Pancreas (tissue), 10 donors: ENCODE results near the gene NFIC. TPM values are rescaled to one million over a fixed set of nuclear protein-coding genes. Genes with fewer than 3 reads are reported as not detected.

ENCODE experiments used
- ATAC-seq, 4 donors: fragments of 200-7000 bp; cut with Tn5 transposase; one replicate each; pipeline versions ENCODE4 v1.8.0 to v1.9.1; 2020; ENCODE audit warnings: mild to moderate bottlenecking in 4 of 4, moderate library complexity in 4 of 4
- DNase-seq, 6 donors: peaks; one replicate each; pipeline ENCODE4 v3.0.0-alpha.2; 2020
- FAIRE-seq: peaks from 2 replicates; lab custom pipeline; 2012; peaks lifted over from hg19 to GRCh38; lab: Jason Lieb, UNC
- H3K27ac ChIP-seq, 4 donors: fragments of 200-600 bp; sonication (generic); 1 replicate in 3 of 4; 2 replicates in 1 of 4; pipeline versions ENCODE4 v1.5.0 to v1.8.0; 2020
- H3K27me3 ChIP-seq, 4 donors: fragments of 200-600 bp; one replicate each; pipeline ENCODE4 v1.8.0; 2021
- H3K36me3 ChIP-seq, 3 donors: fragments of 200-600 bp; sonication (generic) in 1 of 3; one replicate each; pipeline versions ENCODE4 v1.5.0 to v1.8.0; 2020 to 2021
- H3K4me1 ChIP-seq, 3 donors: fragments of 200-600 bp; one replicate each; pipeline ENCODE4 v1.8.0; 2021
- H3K4me3 ChIP-seq, 4 donors: fragments of 200-600 bp; sonication (generic) in 2 of 4; one replicate each; pipeline versions ENCODE4 v1.5.0 to v1.8.0; 2020 to 2021
- H3K9me3 ChIP-seq, 4 donors: fragments of 200-600 bp; one replicate each; pipeline ENCODE4 v1.8.0; 2021
- WGBS, 2 donors: extraction: QIAGEN DNeasy Blood & Tissue Kit; methylation state at CpG; one replicate each; pipeline ENCODE4 v1.1.7; 2013; 5-methylcytosine and 5-hydroxymethylcytosine counted together
- intact Hi-C, 3 donors: fragments of 100-400 bp; cut with DNase I; formaldehyde crosslinking; loops; one replicate each; pipeline versions ENCODE4 v1.11.1 to v1.14.2; 2022
- polyA plus RNA-seq, 2 donors: library from polyadenylated mRNA; stranded (reverse); fragments of 200-250 nt; gene quantifications; one replicate each; pipeline ENCODE4 v1.2.3, GENCODE V29; 2013
- total RNA-seq, 6 donors: library from RNA; stranded (reverse); fragmentation: NEBNext Ultra II Directional in 4 of 6; extraction: Animal tissue kit (Norgen Biotek cat#: 25700) in 4 of 6; gene quantifications; one replicate each; pipeline versions ENCODE4 v1.2.1 to v1.2.4, GENCODE V29; 2021 to 2023
- TF ChIP-seq, protein P1 (sequence below), 4 donors: fragments of 200-600 bp; sonication (generic) in 3 of 4; IDR thresholded peaks; one replicate each; pipeline versions ENCODE4 v1.5.0 to v1.8.0; 2021; ENCODE audit warnings: antibody characterized with exemption in 4 of 4
- donor health status: healthy with polysubstance abuse.
- donor health status: DM: no; HTN: no; CAD: no; lungs with moderate emphysema.
- donor health status: DM: no; HTN: no; CAD: no.
- donor health status: control.
- donor health status: control.
- donor health status: Bipolar disorder and iron deficiency.
- donor health status: DM: yes; HTN: yes; CAD: no.
- donor health status: DM: no; HTN: no; CAD: no.
- donor health status: DM: no; HTN: no; CAD: no.
- donor health status: DM: yes; HTN: yes; CAD: no.

The NFIC gene
- total and polyA plus RNA-seq, 8 donors: 21.3 to 203 (median 115) TPM

DNA sequence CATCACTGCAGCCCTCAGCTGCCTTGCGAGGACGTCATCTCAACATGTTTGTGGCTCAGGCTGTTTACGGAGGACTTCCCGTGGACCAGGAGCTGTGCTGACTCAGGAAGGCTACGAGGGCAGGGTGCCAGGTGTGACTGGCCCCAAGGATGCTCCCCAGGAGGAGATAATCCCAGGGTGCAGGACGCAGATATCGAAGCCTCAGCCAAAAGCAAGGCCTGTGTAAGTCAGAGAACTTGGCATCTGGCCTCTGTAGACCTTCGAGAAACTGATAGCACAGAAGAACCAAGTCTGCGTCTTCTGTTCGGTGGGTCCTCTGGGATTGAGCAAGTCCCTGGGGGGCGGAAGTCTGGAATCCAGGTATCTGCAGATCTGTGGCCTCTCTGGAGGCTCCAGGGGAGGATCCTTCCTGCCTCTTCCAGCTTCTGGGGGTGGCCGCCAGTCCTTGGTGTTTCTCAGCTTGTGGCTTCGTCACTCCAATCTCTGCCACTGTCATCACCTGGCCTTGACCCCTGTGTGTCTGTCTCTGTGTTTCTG lies 136.7 kb downstream of the NFIC start:
- 70 to 79% methylated on average over 13 of the region's 13 CpGs for WGBS, 2 donors
- DNase-seq (peak in 1 of 6 donors; percentile 51), FAIRE-seq (no peak), ATAC-seq (no peak)
- Histone ChIP-seq H3K9me3 (no peaks in the 10 kb centered on the region), H3K4me1 (peaks cover 0 to 14% (median 3%) of the 10 kb centered on the region in 3 donors), H3K36me3 (no peaks in the 10 kb centered on the region), H3K27ac (no peak overlapping the region), H3K4me3 (no peak overlapping the region), H3K27me3 (no peaks in the 10 kb centered on the region)
- TF ChIP-seq, protein P1, sequence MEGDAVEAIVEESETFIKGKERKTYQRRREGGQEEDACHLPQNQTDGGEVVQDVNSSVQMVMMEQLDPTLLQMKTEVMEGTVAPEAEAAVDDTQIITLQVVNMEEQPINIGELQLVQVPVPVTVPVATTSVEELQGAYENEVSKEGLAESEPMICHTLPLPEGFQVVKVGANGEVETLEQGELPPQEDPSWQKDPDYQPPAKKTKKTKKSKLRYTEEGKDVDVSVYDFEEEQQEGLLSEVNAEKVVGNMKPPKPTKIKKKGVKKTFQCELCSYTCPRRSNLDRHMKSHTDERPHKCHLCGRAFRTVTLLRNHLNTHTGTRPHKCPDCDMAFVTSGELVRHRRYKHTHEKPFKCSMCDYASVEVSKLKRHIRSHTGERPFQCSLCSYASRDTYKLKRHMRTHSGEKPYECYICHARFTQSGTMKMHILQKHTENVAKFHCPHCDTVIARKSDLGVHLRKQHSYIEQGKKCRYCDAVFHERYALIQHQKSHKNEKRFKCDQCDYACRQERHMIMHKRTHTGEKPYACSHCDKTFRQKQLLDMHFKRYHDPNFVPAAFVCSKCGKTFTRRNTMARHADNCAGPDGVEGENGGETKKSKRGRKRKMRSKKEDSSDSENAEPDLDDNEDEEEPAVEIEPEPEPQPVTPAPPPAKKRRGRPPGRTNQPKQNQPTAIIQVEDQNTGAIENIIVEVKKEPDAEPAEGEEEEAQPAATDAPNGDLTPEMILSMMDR (IDR thresholded peaks at IDR 0.05): no peak
- intact Hi-C loops: no loop called here

DNA sequence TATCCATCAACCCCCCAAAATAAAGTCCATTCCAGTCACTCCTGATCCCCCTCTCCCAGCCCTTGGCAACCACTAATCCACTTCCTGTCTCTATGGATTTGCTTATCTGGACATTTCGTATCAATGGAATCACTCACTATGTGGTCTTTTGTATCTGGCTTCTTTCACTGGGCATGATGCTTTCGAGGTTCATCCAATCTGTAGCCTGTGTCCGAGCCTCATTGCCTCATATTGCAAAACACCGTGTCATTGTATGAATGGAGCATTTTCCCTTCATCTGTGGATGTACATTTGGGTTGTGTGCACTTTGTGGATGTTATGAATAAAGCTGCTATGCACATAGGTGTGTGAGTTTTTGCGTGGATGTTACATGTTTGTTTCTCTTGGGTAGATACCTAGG lies 138.4 kb downstream of the NFIC start:
- ATAC-seq (no peak), FAIRE-seq (no peak), DNase-seq (no peak)
- H3K27ac ChIP-seq: peak overlapping the region in 1 of 4 donors; percentile 92
- intact Hi-C loops: no loop called here
- no peaks in the 10 kb centered on the region for H3K36me3 ChIP-seq
- WGBS, 2 donors: 77 to 82% methylated on average over 5 of the region's 5 CpGs
- H3K27me3 ChIP-seq: no peaks in the 10 kb centered on the region
- no peaks in the 10 kb centered on the region for H3K9me3 ChIP-seq
- TF ChIP-seq, protein P1 (IDR thresholded peaks at IDR 0.05): no peak
- peaks cover 0 to 7% (median 0%) of the 10 kb centered on the region in 3 donors for H3K4me1 ChIP-seq
- no peak overlapping the region for H3K4me3 ChIP-seq

DNA sequence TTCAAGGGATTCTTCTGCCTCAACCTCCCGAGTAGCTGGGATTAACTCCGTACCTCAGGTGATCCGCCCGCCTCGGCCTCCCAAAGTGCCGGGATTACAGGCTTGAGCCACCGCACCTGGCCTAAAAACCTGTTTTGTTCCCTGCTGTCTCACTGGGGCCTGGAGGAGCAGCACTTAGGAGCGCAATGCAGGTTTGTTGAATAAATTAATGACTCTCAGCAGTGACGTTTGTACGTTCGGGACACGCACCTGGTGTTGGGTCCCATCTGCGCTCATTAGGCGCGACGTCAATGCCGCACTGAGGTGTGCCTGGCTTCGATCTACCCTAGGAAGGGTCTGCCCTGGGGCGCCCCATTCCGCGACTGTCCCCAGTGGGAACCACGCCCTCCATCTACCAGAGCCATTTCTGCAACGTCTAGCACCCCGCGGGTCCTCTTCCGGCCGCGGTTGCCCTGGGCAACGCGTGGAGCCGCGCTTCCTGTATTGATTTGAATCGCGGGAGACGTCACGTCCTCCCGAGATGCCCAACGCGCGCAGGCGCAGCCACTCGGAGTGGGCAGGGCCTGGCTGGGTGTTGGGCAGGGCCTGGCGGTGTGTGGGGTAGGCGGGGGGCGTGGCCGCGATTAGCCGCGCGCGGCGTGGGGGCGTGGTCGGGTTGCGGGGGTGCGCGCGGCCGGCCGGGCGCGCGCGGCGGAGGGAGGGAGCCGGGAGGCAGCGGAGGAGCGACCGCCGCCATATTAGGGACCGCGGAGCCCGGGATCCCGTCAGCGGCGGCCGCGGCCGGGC lies 139.4 kb downstream of the NFIC start, which contains the start of gene FZR1:
Gene FZR1 (plus strand): TSS at position 714 of the 786 bp plus-strand sequence. CDS start 16,679 bp downstream, outside the sequence.
- DNase-seq: peak; percentile 98 to 100 (median 100)
- TF ChIP-seq, protein P1 (IDR thresholded peaks at IDR 0.05): no peak
- FAIRE-seq: no peak

DNA sequence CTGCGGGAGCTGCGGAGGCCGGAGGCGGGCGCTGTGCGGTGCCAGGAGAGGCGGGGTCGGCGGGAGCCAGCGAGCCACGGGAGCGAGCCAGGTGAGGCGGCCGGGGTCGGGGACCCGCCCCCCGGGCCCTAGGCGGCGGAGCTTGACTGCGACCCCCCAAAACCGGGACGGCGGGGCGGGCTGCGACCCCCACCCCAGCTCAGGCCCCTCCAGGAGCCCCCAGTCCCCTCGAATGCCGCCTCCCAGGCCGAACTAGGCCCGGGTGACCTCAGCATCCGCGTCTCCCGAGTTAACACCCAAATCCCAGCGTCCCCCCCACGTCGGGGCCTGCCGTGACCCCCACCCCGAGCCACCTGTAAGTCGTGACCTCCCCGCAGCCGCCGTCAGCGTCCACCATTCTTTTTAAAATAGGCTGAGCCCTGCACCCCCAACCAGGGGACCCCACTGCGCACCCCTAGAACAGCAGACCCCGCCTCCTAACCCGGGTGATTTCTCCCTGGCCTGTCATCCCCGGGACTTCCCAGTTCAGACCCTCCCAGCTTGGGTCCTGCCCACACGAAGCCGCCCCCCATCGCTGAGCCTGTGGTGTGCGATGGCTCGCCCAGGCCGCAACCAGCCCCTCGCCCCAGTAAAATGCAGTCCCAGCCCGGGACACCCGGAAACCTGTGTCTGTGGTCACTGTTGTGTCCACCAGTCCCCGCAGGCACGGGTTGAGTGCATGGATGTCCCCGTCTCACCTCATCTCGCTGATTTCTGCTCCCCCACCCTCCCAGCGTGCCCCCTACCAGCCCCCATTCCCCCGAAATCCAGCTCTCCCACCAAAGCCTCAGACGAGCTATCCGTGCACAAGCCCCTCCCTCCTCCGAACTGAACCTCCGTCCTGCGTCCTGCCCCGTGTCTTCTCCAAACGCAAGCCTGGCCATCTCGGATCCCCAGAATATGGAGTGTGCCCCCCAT lies 140.3 kb downstream of the NFIC start:
- TF ChIP-seq, protein P1 (IDR thresholded peaks at IDR 0.05): no peak
- ATAC-seq (peak in 3 of 4 donors; percentile 1 to 3 (median 2)), DNase-seq (peak in 4 of 6 donors; percentile 46 to 89 (median 58)), FAIRE-seq (no peak)
- H3K27me3 ChIP-seq: no peaks in the 10 kb centered on the region
- H3K4me1 ChIP-seq: peaks cover 0 to 7% (median 0%) of the 10 kb centered on the region in 3 donors
- intact Hi-C loops: no loop called here
- H3K4me3 ChIP-seq: peak overlapping the region; percentile 84 to 98 (median 92)
- H3K36me3 ChIP-seq: no peaks in the 10 kb centered on the region
- H3K9me3 ChIP-seq: no peaks in the 10 kb centered on the region
- peak overlapping the region; percentile 51 to 75 (median 69) for H3K27ac ChIP-seq
- WGBS, 2 donors: 1% methylated on average over 56 to 69 of the region's 69 CpGs

More for the DNA sequence above, 139.4 kb downstream of the NFIC start, which contains the start of gene FZR1:
- H3K4me3 ChIP-seq: peak within 1 kb of the TSS; percentile 84 to 98 (median 92)
- intact Hi-C loops: no loop called here
- no peaks in the 10 kb centered on the region for H3K36me3 ChIP-seq
- H3K27ac ChIP-seq: peak within 1 kb of the TSS; percentile 66 to 92 (median 82)
- H3K4me1 ChIP-seq: peaks cover 0 to 7% (median 0%) of the 10 kb centered on the region in 3 donors
- ATAC-seq: peak; percentile 92 to 95 (median 93)
- no peaks in the 10 kb centered on the region for H3K27me3 ChIP-seq
- WGBS, 2 donors: 0 to 1% methylated on average over 48 to 79 of the region's 79 CpGs
- no peaks in the 10 kb centered on the region for H3K9me3 ChIP-seq
